MM.1S (cell line): ENCODE data around the gene ISG20.

Experiments
- DNase-seq: peaks from one replicate; pipeline ENCODE4 v3.0.0-alpha.2; 2015
- H2AFZ ChIP-seq: fragments of 300-600 bp; sonication (generic); 2 replicates; pipeline ENCODE4 v1.6.0; 2016; ENCODE audit warnings: antibody characterized with exemption, low read length
- H3F3A ChIP-seq: fragments of 300-600 bp; sonication (generic); 2 replicates; pipeline ENCODE4 v1.6.1; 2016; ENCODE audit warnings: mild to moderate bottlenecking, antibody characterized with exemption, low read length, moderate library complexity, mixed read lengths; ENCODE audit not compliant: insufficient read depth
- H3K27ac ChIP-seq: fragments of 300-600 bp; sonication (generic); 2 replicates; pipeline ENCODE4 v1.5.1; 2016; ENCODE audit warnings: mild to moderate bottlenecking, low read length
- H3K27me3 ChIP-seq: fragments of 300-600 bp; sonication (generic); replicated peaks from 2 replicates; pipeline ENCODE4 v1.6.0; 2016; ENCODE audit warnings: low read length; ENCODE audit not compliant: insufficient read depth
- H3K36me3 ChIP-seq: fragments of 300-600 bp; sonication (generic); replicated peaks from 2 replicates; pipeline ENCODE4 v1.6.1; 2016; ENCODE audit warnings: mild to moderate bottlenecking, low read length, mixed read lengths; ENCODE audit not compliant: insufficient read depth
- H3K4me1 ChIP-seq: fragments of 300-600 bp; sonication (generic); 2 replicates; pipeline ENCODE4 v1.6.1; 2016; ENCODE audit warnings: low read length, mixed read lengths
- H3K4me2 ChIP-seq: fragments of 300-600 bp; sonication (generic); 2 replicates; pipeline ENCODE4 v1.6.0; 2016; ENCODE audit warnings: low read depth, low read length
- H3K4me3 ChIP-seq: fragments of 300-600 bp; sonication (generic); 2 replicates; pipeline ENCODE4 v1.5.1; 2016; ENCODE audit warnings: low read length, mixed read lengths
- H3K79me2 ChIP-seq: fragments of 300-600 bp; sonication (generic); 2 replicates; pipeline ENCODE4 v1.6.1; 2016; ENCODE audit warnings: mixed run types, low read length, mixed read lengths
- H3K9ac ChIP-seq: fragments of 300-600 bp; sonication (generic); 2 replicates; pipeline ENCODE4 v1.6.1; 2016; ENCODE audit warnings: low read length, mixed read lengths
- H3K9me2 ChIP-seq: fragments of 300-600 bp; sonication (generic); replicated peaks from 2 replicates; pipeline ENCODE4 v1.6.1; 2016; ENCODE audit warnings: mild to moderate bottlenecking, low read length, mixed read lengths; ENCODE audit not compliant: insufficient read depth
- H3K9me3 ChIP-seq: fragments of 300-600 bp; sonication (generic); replicated peaks from 2 replicates; pipeline ENCODE4 v1.6.1; 2016; ENCODE audit warnings: mild to moderate bottlenecking, low read length, mixed read lengths; ENCODE audit not compliant: insufficient read depth
- H4K20me1 ChIP-seq: fragments of 300-600 bp; sonication (generic); 2 replicates; pipeline ENCODE4 v1.6.1; 2016; ENCODE audit warnings: mild to moderate bottlenecking, low read length, moderate library complexity, mixed read lengths; ENCODE audit not compliant: insufficient read depth
- EZH2 ChIP-seq: fragments of 300-600 bp; sonication (generic); optimal IDR thresholded peaks from 2 replicates; pipeline ENCODE3; 2017; ENCODE audit warnings: low read depth, mild to moderate bottlenecking, antibody characterized with exemption, low read length, mixed read lengths
- EZH2phosphoT487 ChIP-seq: fragments of 300-600 bp; sonication (generic); IDR thresholded peaks from 2 replicates; pipeline ENCODE4 v1.6.1; 2018; ENCODE audit warnings: antibody characterized with exemption, low read length
- TF ChIP-seq, protein P1 (sequence below): fragments of 300-600 bp; sonication (generic); IDR thresholded peaks from 2 replicates; pipeline ENCODE4 v1.5.1; 2016; ENCODE audit warnings: antibody characterized with exemption, low read length, mixed read lengths

Gene ISG20

DNA sequence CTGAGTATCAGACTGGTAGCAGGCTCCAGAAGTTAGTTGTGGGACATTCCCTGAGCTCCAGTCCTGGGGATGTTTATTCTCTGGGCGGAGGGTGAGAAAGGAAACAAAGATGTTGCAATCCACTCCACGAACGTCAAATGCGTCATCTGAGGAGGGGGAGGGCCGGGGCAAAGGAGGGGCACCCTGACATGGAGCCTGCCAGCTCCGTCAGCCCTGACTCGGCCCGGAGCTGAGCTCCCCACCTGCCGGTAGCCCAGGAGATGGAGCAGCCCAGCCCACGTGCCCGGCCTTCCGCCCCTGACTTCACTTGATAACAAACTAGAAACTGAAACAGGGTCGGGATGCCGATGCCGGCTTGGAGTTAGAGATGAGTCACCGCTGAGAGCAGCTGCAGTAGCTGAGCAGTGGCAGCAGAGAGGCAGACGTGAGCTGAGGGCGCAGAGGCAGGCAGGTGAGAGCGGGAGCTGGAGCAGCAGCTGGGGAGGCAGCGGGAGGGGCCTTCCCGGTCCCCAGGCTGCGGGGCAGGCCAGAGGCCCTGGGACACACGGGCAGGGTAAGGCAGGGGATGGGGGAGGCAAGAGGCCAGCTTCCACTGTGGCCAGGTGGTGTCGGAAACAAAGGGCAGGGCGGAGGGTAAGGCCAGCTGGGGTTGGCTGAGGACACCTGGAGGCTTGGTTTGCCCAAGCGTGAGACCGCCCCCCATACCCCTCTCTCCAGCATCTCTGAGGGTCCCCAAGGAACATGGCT lies at the start of gene ISG20:
Gene ISG20 (plus strand): TSS at position 391 of the 747 bp plus-strand sequence. CDS start 351 bp downstream, at position 742.
- Histone ChIP-seq H3K79me2 (peaks cover 52% of the 10 kb centered on the region), H3K4me3 (peak within 1 kb of the TSS; percentile 79), H3K4me2 (peak within 1 kb of the TSS; percentile 97), H3K9ac (peak within 1 kb of the TSS; percentile 94), H3K9me3 (no peaks in the 10 kb centered on the region), H3K27me3 (no peaks in the 10 kb centered on the region), H4K20me1 (no peaks in the 10 kb centered on the region), H3K9me2 (no peaks in the 10 kb centered on the region), H3K4me1 (peaks cover 64% of the 10 kb centered on the region), H3K36me3 (no peaks in the 10 kb centered on the region), H3F3A (peaks cover 61% of the 10 kb centered on the region), H3K27ac (peak within 1 kb of the TSS; percentile 96), H2AFZ (peak within 1 kb of the TSS; percentile 7; the same call in 1 of the 2 replicates)
- TF ChIP-seq, protein P1, sequence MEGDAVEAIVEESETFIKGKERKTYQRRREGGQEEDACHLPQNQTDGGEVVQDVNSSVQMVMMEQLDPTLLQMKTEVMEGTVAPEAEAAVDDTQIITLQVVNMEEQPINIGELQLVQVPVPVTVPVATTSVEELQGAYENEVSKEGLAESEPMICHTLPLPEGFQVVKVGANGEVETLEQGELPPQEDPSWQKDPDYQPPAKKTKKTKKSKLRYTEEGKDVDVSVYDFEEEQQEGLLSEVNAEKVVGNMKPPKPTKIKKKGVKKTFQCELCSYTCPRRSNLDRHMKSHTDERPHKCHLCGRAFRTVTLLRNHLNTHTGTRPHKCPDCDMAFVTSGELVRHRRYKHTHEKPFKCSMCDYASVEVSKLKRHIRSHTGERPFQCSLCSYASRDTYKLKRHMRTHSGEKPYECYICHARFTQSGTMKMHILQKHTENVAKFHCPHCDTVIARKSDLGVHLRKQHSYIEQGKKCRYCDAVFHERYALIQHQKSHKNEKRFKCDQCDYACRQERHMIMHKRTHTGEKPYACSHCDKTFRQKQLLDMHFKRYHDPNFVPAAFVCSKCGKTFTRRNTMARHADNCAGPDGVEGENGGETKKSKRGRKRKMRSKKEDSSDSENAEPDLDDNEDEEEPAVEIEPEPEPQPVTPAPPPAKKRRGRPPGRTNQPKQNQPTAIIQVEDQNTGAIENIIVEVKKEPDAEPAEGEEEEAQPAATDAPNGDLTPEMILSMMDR, result peak; percentile 49
- TF ChIP-seq EZH2, result no peak
- DNase-seq, result peak; percentile 98

- TF ChIP-seq EZH2 (no peak), EZH2phosphoT487 (no peak)
- TF ChIP-seq, protein P1, result no peak
- Histone ChIP-seq H3K4me1 (no peaks in the 10 kb centered on the region), H3K4me3 (no peak overlapping the region), H3K36me3 (no peaks in the 10 kb centered on the region), H3K4me2 (no peak overlapping the region), H3K9ac (no peak overlapping the region), H2AFZ (no peak overlapping the region), H3K79me2 (no peaks in the 10 kb centered on the region), H3K9me2 (no peaks in the 10 kb centered on the region), H4K20me1 (no peaks in the 10 kb centered on the region), H3K9me3 (no peaks in the 10 kb centered on the region), H3K27ac (no peak overlapping the region), H3K27me3 (no peaks in the 10 kb centered on the region), H3F3A (no peaks in the 10 kb centered on the region)
- DNase-seq, result no peak
These were observed 48.1 kb upstream of the ISG20 start for GRCh38 chr15:88590759-88591158.

- TF ChIP-seq EZH2, result no peak
- TF ChIP-seq, protein P1, result no peak
- no peak for TF ChIP-seq EZH2phosphoT487
- H4K20me1 ChIP-seq, result no peaks in the 10 kb centered on the region
- no peaks in the 10 kb centered on the region for H3K4me1 ChIP-seq
- H3F3A ChIP-seq, result no peaks in the 10 kb centered on the region
- H3K9me2 ChIP-seq, result no peaks in the 10 kb centered on the region
- no peak overlapping the region for H2AFZ ChIP-seq
- H3K9me3 ChIP-seq, result no peaks in the 10 kb centered on the region
- no peaks in the 10 kb centered on the region for H3K79me2 ChIP-seq
- no peak overlapping the region for H3K9ac ChIP-seq
- no peak for DNase-seq
- H3K36me3 ChIP-seq, result no peaks in the 10 kb centered on the region
- no peaks in the 10 kb centered on the region for H3K27me3 ChIP-seq
- no peak overlapping the region for H3K27ac ChIP-seq
- no peak overlapping the region for H3K4me3 ChIP-seq
- no peak overlapping the region for H3K4me2 ChIP-seq
These were observed 47.4 kb upstream of the ISG20 start for GRCh38 chr15:88591384-88591783.
